HT1080 (cell line): ENCODE results near the gene BPI. TPM values are rescaled to one million over a fixed set of nuclear protein-coding genes. Genes with fewer than 3 reads are reported as not detected.
"Not testable (repeated sequence)": the region's sequence is repeated elsewhere in the genome, so short reads cannot be mapped to it uniquely, and the experiment has no call there.

Source experiments
- DNase-seq: peaks from one replicate; pipeline ENCODE4 v3.0.0-alpha.2; 2015; ENCODE audit warnings: low read depth
- total RNA-seq: library from RNA; depleted of rRNA; stranded (reverse); fragments of >200 nt; shearing (Covaris generic); gene quantifications from 2 replicates; pipeline ENCODE4 v1.2.3, GENCODE V29; 2014; rRNA removed

Gene BPI
- total RNA-seq, 1 experiment from 2014 or later, result not detected

DNA sequence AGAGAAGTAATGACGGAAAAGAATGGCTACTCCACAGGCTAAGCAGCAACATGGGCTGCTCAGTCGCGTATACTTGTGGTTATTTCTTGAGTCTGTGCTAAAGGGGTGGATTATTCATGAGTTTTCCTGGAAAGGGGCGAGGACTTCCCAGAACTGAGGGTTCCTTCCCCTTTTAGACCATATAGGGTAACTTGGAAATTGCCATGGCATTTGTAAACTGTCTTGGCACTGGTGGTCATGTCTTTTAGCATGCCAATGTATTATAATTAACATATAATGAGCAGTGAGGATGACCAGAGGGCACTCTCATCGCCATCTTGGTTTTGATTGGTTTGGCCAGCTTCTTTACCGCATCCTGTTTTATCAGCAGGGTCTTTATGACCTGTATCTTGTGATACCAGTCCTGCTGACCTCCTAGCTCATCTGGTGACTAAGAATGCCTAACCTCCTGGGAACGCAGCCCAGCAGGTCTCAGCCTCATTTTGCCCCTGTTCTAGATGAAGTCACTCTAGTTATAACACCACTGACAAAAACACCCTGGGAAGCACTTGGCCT, 53.8 kb downstream of the BPI start:
- peak; percentile 78 for DNase-seq

DNA sequence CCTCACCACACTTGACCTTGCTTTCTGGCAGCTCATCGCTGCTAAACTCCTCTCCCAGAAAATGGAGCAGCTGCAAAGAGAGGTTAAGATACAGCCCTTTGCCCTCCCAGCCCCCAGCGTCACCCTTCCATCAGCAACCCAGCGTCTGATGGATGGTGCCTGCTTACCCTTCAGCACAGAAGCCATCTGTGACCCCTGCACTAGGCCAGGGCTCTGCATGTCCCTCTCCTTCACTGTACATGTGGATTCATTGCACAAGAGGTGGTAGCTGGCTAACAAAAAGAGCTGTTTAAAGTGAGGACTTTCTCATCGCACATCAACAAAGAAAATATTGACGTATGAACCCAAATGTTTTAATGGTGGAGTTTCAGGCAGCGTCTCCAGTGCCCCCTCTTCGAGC, 54.6 kb downstream of the BPI start:
- no peak for DNase-seq

DNA sequence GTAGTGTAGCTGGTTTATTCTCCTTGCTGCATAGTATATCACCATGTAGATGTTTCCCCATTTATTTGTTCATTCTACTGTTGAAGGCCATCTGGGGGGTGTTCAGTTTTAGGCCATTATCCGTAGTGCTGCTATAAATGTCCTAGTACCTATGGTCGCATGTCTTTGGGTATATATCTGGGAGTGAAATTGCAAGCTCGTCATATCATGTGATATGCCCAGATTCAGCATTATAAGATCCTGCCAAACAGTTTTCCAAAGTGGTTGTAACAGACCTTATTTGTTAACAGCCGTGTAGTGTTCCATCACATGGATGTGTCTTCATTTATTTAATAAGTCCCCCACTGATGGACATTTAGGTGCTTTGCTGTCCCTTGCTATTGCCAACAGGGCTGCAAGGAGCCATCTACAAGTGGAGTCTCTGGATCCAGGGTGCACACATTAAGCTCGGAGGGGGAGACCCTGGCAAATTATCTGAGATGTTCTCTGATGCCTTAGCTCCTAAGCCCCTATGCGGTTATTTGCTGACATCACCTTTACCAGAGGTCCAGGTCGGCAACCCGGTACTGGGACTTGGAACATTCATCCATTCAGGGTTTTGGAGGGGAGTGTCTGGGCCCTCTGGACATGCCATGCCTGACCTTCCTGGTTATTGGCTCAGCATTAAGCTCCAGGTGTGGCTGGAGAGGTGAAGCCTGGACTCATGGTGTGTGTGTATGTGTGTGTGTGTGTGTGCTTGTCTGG, 59.2 kb downstream of the BPI start:
- no peak for DNase-seq

DNA sequence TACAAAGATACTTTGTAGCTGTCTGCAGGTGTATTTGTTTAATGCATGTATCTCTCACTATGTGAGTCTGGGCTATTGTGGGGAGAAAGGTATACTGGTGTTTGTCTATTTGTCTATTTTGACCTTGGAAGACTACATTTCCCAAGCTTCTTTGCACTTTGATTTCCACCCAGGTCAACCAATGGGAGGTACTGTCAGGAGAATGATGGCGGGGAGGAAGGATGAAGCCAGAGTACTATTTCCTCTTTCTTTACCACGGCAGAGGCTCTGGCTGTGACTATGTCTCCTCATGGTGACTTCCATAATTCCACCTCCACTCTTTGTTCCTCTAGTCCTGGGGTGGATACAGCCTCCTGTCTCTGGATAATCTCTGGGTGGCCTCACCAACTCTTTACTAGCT, 65.4 kb downstream of the BPI start:
- DNase-seq, result peak; percentile 16

DNA sequence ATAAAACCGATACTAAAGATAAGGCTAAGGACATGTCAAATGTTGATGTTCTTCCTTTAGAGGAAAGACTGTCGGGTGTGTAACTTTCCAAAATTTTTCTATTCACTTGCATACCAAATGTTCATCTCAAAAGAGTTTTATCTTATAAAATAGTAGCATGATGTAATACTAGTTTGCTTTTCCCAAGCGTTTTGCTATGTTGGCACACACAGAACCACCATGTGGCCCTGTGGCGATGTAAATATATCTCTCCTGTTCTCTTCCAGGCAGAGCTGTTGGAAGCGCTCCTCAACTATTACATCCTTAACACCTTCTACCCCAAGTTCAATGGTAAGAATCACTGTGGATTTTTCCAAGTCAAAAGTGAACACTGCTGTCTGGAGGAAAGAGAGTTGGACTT, 68.8 kb downstream of the BPI start:
- DNase-seq, result no peak

DNA sequence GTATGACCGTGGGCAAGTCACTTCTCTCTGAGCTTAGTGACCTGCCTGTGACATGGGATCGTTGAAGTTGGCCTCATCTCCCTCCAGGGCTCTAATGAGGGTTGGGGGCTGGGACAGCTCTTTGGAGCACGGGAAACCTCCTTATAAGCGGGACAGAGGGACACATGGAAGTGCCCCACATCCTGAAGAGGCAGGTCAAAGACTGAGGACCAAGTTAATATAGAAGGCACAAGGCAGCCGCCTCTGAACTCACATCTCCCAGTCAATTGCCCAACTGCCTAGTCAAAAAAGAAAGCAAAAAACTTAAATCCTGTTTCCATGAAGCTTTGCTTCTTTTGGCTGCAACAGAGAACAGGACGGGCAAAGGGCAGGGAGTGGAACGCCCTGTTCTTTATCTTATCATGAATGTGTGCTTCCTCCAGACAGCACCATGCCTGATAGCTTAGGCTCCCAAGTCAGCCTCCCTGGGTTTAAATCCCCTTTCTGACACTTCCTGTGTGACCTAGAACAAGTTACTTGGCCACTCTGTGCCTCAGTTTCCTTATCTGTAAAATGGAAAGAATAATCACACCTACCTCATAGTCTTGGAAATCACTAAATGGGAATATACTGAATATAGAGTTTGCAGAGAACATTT, 69.4 kb downstream of the BPI start:
- no peak for DNase-seq

DNA sequence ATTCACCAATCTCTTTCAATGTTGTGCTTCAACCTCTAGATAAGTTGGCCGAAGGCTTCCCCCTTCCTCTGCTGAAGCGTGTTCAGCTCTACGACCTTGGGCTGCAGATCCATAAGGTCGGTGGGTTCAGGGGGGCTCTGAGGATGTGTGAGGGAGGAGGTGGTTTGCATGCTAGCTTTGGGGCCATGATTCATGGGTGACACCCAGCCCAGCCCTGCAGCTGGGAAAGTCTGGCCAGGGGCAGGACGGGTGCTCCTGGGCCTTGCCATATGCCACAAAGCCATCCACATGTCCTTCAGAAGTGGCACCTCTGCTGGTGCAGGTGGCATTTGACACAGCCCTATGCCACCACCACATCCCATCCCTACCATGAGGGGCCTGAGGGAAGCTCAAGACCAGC, 69.9 kb downstream of the BPI start:
- no peak for DNase-seq

DNA sequence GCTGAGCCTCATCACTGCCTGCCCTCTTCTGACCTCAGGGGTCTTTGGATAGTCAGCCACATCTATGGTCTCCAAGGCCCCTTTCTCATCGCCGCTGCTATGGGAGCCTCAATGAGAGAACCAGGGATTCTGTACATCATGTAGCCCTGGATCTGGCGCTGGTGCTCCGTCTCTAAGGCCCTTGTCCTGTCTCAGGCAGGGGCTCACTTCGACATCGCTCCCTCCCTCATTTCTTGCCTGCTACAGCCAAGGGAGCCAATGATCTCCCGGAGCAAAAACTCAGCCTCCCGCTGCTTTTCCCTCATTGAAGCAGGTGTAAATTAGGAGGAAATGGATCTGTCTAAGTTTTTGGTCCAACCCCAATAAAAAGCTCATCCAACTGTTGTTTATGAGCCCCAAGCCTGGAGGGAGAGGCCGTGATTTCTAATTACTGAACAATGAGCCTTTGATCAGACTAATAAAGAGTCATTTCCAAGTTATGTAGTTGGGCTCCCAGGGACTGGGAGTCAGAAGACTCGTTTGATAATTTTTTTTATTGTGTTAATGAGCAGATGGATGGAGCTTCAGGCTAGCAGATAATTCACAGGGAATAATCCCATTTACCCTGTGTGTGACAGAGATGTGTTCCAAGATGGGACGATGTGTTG, 73.2 kb downstream of the BPI start:
- no peak for DNase-seq

DNA sequence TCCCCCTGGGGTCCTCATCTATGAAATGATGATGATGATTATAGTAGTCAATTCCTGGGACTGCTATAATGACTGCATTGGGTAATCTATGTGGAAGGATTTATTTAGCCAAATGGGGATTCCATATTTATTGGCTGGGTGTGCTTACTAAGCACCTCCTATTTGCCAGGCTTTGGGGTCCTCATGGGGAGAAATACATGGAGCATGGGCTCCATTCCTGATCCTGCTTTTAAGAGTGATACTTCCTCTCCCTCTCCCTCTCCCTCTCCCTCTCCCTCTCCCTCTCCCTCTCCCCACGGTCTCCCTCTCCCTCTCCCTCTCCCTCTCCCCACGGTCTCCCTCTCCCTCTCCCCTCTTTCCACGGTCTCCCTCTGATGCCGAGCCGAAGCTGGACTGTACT, 73.9 kb downstream of the BPI start:
- DNase-seq, result not testable (repeated sequence)

DNA sequence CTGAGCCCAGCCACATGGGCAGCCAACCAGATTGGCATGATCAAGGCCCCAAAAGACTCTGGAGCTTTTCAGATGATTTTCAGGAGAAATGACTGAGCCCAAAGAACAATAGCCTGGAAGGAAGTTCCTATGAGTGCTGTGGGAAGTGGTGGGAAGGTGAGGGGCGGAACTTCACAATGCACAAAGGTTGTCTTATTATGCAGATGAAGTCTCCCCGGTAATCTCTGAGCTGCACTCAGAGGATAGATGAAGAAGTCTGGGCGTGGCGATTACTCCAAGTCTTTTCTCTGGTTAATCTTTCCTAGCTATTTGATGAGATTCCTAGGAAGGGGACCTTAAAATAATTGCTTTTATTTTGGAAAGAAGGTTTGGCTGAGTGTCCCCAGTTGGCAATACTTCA, 79.2 kb downstream of the BPI start:
- DNase-seq, result no peak

DNA sequence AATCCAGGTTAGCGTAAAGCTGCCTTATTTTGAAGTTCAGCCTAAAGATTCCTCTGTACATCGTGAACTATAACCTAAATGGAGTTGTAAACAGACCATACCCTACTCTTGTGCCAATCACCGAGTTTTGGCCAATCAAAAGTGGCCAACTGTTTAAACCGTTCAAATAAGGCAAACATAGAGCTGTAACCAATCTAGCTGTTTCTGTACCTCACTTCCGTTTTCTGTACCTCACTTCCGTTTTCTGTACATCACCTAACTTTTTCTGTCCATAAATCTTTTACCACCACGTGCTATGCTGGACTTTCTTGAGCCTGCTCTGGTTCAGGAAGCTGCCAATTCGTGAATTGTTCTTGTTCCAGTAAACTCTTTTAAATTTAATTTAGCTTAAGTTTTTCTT, 82.0 kb downstream of the BPI start:
- DNase-seq, result peak; percentile 34

DNA sequence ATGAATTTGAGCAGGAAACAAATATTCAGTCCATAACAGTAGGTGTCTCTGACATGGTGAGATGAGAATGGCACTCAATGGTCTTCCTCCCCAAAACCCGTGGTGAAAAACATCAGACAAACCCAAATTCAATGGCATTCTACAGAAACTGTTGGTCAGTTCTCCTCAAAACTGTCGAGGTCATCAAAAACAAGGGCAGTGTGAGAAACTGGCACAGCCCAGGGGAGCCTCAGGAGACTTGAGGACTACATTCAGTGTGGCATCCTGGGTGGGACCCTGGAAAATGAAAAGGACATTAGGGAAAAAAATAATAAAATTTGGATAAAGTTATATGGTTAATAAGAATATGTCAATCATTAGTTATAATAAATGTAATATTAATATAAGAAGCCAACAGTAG, 82.9 kb downstream of the BPI start:
- no peak for DNase-seq

Other genes starting within 250 kb of the BPI start
- 129 and 146 TPM in 2 replicates for gene TGM2, start 138.9 kb upstream of the BPI start, total RNA-seq
- 0.14 TPM in 1 of 2 replicates, not detected in the other for gene KIAA1755, start 43.4 kb upstream of the BPI start, total RNA-seq
- not detected in 2 replicates for gene LBP, start 42.3 kb downstream of the BPI start, total RNA-seq
- gene SNHG17, start 131.2 kb downstream of the BPI start, total RNA-seq, result 25.2 and 38.1 TPM in 2 replicates
- gene RALGAPB, start 168.7 kb downstream of the BPI start, total RNA-seq, result 10.7 and 15.5 TPM in 2 replicates